ENCODE measurements around the gene ROR1.

DNA sequence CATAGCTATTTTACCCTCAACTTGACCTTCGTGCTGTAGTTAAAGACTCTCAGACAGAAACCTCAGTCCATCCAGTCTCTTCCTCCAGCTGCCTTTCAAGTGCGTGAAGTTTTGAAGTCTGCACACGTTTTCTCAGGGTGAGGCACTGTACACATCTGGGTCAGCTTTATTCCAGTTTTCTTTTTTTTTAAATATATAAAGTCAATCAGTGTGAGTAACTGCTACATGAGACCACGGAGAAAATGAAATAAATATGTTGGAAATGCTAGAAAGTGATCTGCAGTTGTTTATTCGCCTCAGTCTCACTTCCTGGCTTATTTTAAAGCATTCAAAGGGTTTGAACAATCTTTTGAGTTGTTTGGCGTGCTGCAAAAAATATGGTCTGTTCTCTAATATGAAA, 135.7 kb downstream of the ROR1 start:
- TF ChIP-seq MXI1 (IDR thresholded peaks at IDR 0.05; ENCODE audit: borderline replicate concordance, low read depth, low read length) (no peak), CTCF (conservative IDR thresholded peaks at IDR 0.05; ENCODE audit: low read depth, low read length) (no peak), CEBPB (IDR thresholded peaks at IDR 0.05; ENCODE audit: low read depth, low read length) (no peak), RFX5 (IDR thresholded peaks at IDR 0.05; ENCODE audit: low read depth, low read length) (no peak), POLR2A (IDR thresholded peaks at IDR 0.05; ENCODE audit: low read depth, low read length) (no peak)
